Uterus (tissue), 4 donors: ENCODE measurements around the gene UBTF. TPM values are rescaled to one million over a fixed set of nuclear protein-coding genes. Genes with fewer than 3 reads are reported as not detected.

Source experiments
- DNase-seq, 2 donors: peaks; one replicate each; pipeline ENCODE4 v3.0.0-alpha.2; 2019 to 2020
- H3K27ac ChIP-seq, 2 donors: fragments of 200-600 bp; sonication (generic); 1 replicate in 1 of 2; 2 replicates in 1 of 2; pipeline ENCODE4 v1.5.1; 2016 to 2018
- H3K27me3 ChIP-seq, 2 donors: fragments of 200-600 bp; sonication (generic); one replicate each; pipeline ENCODE4 v1.5.1; 2018 to 2019; ENCODE audit warnings: control low read depth in 1 of 2
- H3K36me3 ChIP-seq, 2 donors: fragments of 200-600 bp; sonication (generic); one replicate each; pipeline ENCODE4 v1.5.1; 2019; ENCODE audit warnings: control low read depth in 1 of 2
- H3K4me1 ChIP-seq, 2 donors: fragments of 200-600 bp; sonication (generic); one replicate each; pipeline ENCODE4 v1.5.1; 2018 to 2019; ENCODE audit warnings: control low read depth in 1 of 2
- H3K4me3 ChIP-seq, 2 donors: fragments of 200-600 bp; sonication (generic); 1 replicate in 1 of 2; 2 replicates in 1 of 2; pipeline ENCODE4 v1.5.1; 2018 to 2019; ENCODE audit warnings: mild to moderate bottlenecking in 1 of 2
- H3K9me3 ChIP-seq, 2 donors: fragments of 200-600 bp; sonication (generic); one replicate each; pipeline ENCODE4 v1.5.1; 2019; ENCODE audit warnings: control low read depth in 1 of 2
- CTCF ChIP-seq, 4 experiments: fragments of 200-600 bp in 2 of 4; fragments of 450-650 bp in 2 of 4; sonication (generic) in 2 of 4; IDR thresholded peaks; one replicate each; pipeline ENCODE4 v1.5.1; 2016 to 2019; ENCODE audit warnings: antibody characterized with exemption in 4 of 4, mild to moderate bottlenecking in 2 of 4, moderate library complexity in 1 of 4
- POLR2A ChIP-seq, 2 donors: fragments of 450-650 bp; IDR thresholded peaks; one replicate each; pipeline ENCODE4 v1.6.1; 2016; ENCODE audit warnings: antibody characterized with exemption in 2 of 2, mild to moderate bottlenecking in 1 of 2, moderate library complexity in 1 of 2
- intact Hi-C: fragments of 100-400 bp; cut with DNase I; formaldehyde crosslinking; loops from one replicate; pipeline ENCODE4 v1.15.1; 2023; ENCODE audit warnings: low total_unique reads
- total RNA-seq, 4 donors: library from RNA; depleted of rRNA in 3 of 4; stranded (reverse); fragments of >200 nt in 3 of 4; gene quantifications; one replicate each; pipeline versions ENCODE4 v1.1.0 to v1.2.4, GENCODE V29; 2014 to 2023
- donor health status: DM: yes; HTN: yes; CAD: no.

Gene UBTF
- total RNA-seq, 4 donors from 2014 or later: 17.4 to 124 (median 72.9) TPM

GRCh38 chr17:44203731-44204440 lies 15.6 kb downstream of the UBTF start:
- peaks cover 0 to 6% of the 10 kb centered on the region in 2 donors for H3K4me1 ChIP-seq
- H3K36me3 ChIP-seq: no peaks in the 10 kb centered on the region
- no peaks in the 10 kb centered on the region for H3K27me3 ChIP-seq
- intact Hi-C loops: no loop called here
- H3K4me3 ChIP-seq: no peak overlapping the region
- H3K27ac ChIP-seq: no peak overlapping the region
- DNase-seq: no peak
- H3K9me3 ChIP-seq: no peaks in the 10 kb centered on the region
- TF ChIP-seq CTCF (IDR thresholded peaks at IDR 0.05) (peak; percentile 9 to 47 (median 44)), POLR2A (IDR thresholded peaks at IDR 0.05) (no peak)

GRCh38 chr17:44202756-44203155 lies 16.7 kb downstream of the UBTF start:
- no peaks in the 10 kb centered on the region for H3K27me3 ChIP-seq
- H3K4me3 ChIP-seq: no peak overlapping the region
- intact Hi-C loops: no loop called here
- no peaks in the 10 kb centered on the region for H3K36me3 ChIP-seq
- TF ChIP-seq CTCF (IDR thresholded peaks at IDR 0.05) (no peak), POLR2A (IDR thresholded peaks at IDR 0.05) (no peak)
- peaks cover 0 to 13% of the 10 kb centered on the region in 2 donors for H3K4me1 ChIP-seq
- H3K9me3 ChIP-seq: no peaks in the 10 kb centered on the region
- no peak overlapping the region for H3K27ac ChIP-seq
- DNase-seq: no peak

GRCh38 chr17:44200478-44201155 lies 18.9 kb downstream of the UBTF start:
- intact Hi-C loops: no loop called here
- H3K9me3 ChIP-seq: no peaks in the 10 kb centered on the region
- H3K4me1 ChIP-seq: peaks cover 0 to 14% of the 10 kb centered on the region in 2 donors
- TF ChIP-seq CTCF (IDR thresholded peaks at IDR 0.05) (peak in 1 of 4 experiments; percentile 1), POLR2A (IDR thresholded peaks at IDR 0.05) (no peak)
- H3K4me3 ChIP-seq: peak overlapping the region; percentile 58 to 70
- no peaks in the 10 kb centered on the region for H3K27me3 ChIP-seq
- H3K27ac ChIP-seq: peak overlapping the region; percentile 98 to 99
- H3K36me3 ChIP-seq: no peaks in the 10 kb centered on the region
- DNase-seq: no peak

DNA sequence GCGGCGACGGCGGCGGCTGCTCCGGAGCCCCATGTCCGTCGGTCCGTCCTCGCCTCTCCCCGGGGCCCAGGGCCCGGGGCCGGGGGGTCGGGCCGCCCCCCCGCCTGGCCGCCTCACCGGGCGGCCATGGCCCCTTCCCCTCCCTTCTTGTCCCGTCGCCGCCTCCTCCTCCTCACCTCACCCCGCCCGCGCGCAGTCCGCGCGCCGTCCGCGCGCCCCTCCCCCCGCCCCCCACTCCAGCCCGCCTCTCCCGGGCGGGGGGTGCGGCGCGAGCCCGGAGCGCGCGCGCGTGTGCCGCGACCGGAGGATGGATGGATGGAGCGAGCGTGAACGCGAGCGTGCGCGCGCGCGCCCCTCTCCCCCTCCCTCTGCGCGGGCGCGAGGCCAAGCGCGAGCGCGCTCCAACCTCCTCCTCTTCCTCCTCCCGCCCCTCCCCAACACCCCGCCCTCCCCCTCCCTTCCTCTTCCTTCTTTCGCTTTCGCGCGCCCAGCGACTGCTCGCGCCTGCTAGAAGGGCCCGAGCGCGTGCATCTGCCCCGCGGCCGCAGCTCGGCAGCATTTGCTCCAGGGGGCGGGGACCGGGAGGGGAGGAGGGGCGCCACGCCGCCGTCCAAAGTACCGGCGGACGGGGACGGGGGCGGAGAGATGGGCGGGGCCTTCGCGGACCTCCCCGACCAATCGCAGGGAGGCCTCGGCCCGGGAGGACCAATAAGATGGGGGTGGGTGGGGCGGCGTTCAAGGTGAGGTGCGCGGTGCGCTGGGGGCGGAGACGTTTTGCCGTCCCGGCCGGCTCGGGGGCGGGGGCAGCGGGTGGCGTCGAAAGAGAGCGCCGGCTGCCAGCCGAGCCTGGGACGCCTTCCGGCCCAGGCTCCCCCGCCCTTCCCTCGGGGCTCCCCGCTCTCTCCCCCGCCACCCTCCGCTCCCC lies 19.7 kb downstream of the UBTF start, which contains the start of gene ATXN7L3:
ATXN7L3 (minus strand) TSS at position 332 of the 925 bp plus-strand sequence. CDS start 1,814 bp downstream, outside the sequence.
- Histone ChIP-seq H3K36me3 (no peaks in the 10 kb centered on the region), H3K27me3 (no peaks in the 10 kb centered on the region), H3K9me3 (no peaks in the 10 kb centered on the region), H3K27ac (peak within 1 kb of the TSS; percentile 98 to 99), H3K4me1 (peaks cover 0 to 14% of the 10 kb centered on the region in 2 donors), H3K4me3 (peak within 1 kb of the TSS; percentile 58 to 70)
- peak in 1 of 2 donors; percentile 28 for TF ChIP-seq POLR2A (IDR thresholded peaks at IDR 0.05)
- peak in 2 of 4 experiments; percentile 8 to 13 for TF ChIP-seq CTCF (IDR thresholded peaks at IDR 0.05)
- DNase-seq: peak; percentile 99 to 100
- intact Hi-C loops: no loop called here
